Glutamatergic neuron (in vitro differentiated cells): Measurements from ENCODE around the gene CEACAM7. TPM values are rescaled to one million over a fixed set of nuclear protein-coding genes. Genes with fewer than 3 reads are reported as not detected.

Experiments
- DNase-seq: peaks from one replicate; pipeline ENCODE4 v3.0.0; 2022
- H3K27ac Mint-ChIP-seq: one replicate; pipeline ENCODE4 v1.8.0; 2020; ENCODE audit warnings: mild to moderate bottlenecking, mixed read lengths, inconsistent platforms; ENCODE audit not compliant: unreplicated experiment
- H3K27me3 Mint-ChIP-seq: one replicate; pipeline ENCODE4 v1.8.0; 2020; ENCODE audit warnings: mild to moderate bottlenecking, moderate library complexity, mixed read lengths, inconsistent platforms; ENCODE audit not compliant: unreplicated experiment
- H3K36me3 Mint-ChIP-seq: one replicate; pipeline ENCODE4 v1.8.0; 2020; ENCODE audit warnings: mild to moderate bottlenecking, mixed read lengths, inconsistent platforms; ENCODE audit not compliant: unreplicated experiment
- H3K4me1 Mint-ChIP-seq: one replicate; pipeline ENCODE4 v1.8.0; 2020; ENCODE audit warnings: mild to moderate bottlenecking, low read depth, mixed read lengths, inconsistent platforms; ENCODE audit not compliant: unreplicated experiment
- H3K4me3 Mint-ChIP-seq: one replicate; pipeline ENCODE4 v1.8.0; 2020; ENCODE audit warnings: mild to moderate bottlenecking, mixed read lengths, inconsistent platforms; ENCODE audit not compliant: unreplicated experiment
- H3K9me3 Mint-ChIP-seq: one replicate; pipeline ENCODE4 v1.8.0; 2020; ENCODE audit warnings: mild to moderate bottlenecking, moderate library complexity, mixed read lengths, inconsistent platforms; ENCODE audit not compliant: unreplicated experiment
- CTCF ChIP-seq: fragments of 200-600 bp; sonication (generic); IDR thresholded peaks from one replicate; pipeline ENCODE4 v1.5.0; 2021; ENCODE audit not compliant: partially characterized antibody, unreplicated experiment
- total RNA-seq: library from RNA; stranded (reverse); fragmentation: NEBNext Ultra II Directional; extraction: Animal tissue kit (Norgen Biotek cat#: 25700); gene quantifications from one replicate; pipeline ENCODE4 v1.2.1, GENCODE V29; 2021; ENCODE audit not compliant: unreplicated experiment

The CEACAM7 gene
- total RNA-seq, 1 donor from 2014 or later: not detected

- Mint-ChIP-seq H3K4me1 (no peaks in the 10 kb centered on the region), H3K4me3 (no peak overlapping the region), H3K36me3 (no peaks in the 10 kb centered on the region), H3K27me3 (peaks cover 12% of the 10 kb centered on the region), H3K9me3 (no peaks in the 10 kb centered on the region), H3K27ac (no peak overlapping the region)
- DNase-seq: no peak
- TF ChIP-seq CTCF: no peak
These were observed 12.5 kb upstream of the CEACAM7 start for GRCh38 chr19:41700381-41701195.

GRCh38 chr19:41699968-41700323, 11.9 kb upstream of the CEACAM7 start:
- H3K36me3 Mint-ChIP-seq: no peaks in the 10 kb centered on the region
- no peaks in the 10 kb centered on the region for H3K4me1 Mint-ChIP-seq

GRCh38 chr19:41699231-41699967, 11.3 kb upstream of the CEACAM7 start:
- H3K27ac Mint-ChIP-seq: no peak overlapping the region
- no peak for DNase-seq
- TF ChIP-seq CTCF: no peak
- H3K9me3 Mint-ChIP-seq: no peaks in the 10 kb centered on the region
- no peaks in the 10 kb centered on the region for H3K4me1 Mint-ChIP-seq
- H3K4me3 Mint-ChIP-seq: no peak overlapping the region
- H3K36me3 Mint-ChIP-seq: no peaks in the 10 kb centered on the region
- peaks cover 9% of the 10 kb centered on the region for H3K27me3 Mint-ChIP-seq

More at GRCh38 chr19:41699968-41700323, 11.9 kb upstream of the CEACAM7 start:
- no peak for TF ChIP-seq CTCF
- no peaks in the 10 kb centered on the region for H3K9me3 Mint-ChIP-seq
- H3K4me3 Mint-ChIP-seq: no peak overlapping the region
- DNase-seq: no peak
- H3K27ac Mint-ChIP-seq: no peak overlapping the region
- H3K27me3 Mint-ChIP-seq: peaks cover 12% of the 10 kb centered on the region

- no peaks in the 10 kb centered on the region for H3K4me1 Mint-ChIP-seq
- TF ChIP-seq CTCF: no peak
- no peak overlapping the region for H3K4me3 Mint-ChIP-seq
- peaks cover 9% of the 10 kb centered on the region for H3K27me3 Mint-ChIP-seq
- no peak for DNase-seq
- no peaks in the 10 kb centered on the region for H3K9me3 Mint-ChIP-seq
- no peak overlapping the region for H3K27ac Mint-ChIP-seq
- H3K36me3 Mint-ChIP-seq: no peaks in the 10 kb centered on the region
These were observed 10.7 kb upstream of the CEACAM7 start for GRCh38 chr19:41698746-41699230.
